GM12801 (cell line): ENCODE results near the gene KIAA1328.

Experiments
- TF ChIP-seq, protein P1 (sequence below): IDR thresholded peaks from one replicate; pipeline ENCODE4 v1.5.1; 2011; ENCODE audit warnings: control low read depth; ENCODE audit not compliant: insufficient read length; ENCODE audit errors: extremely low read depth

The KIAA1328 gene

GRCh38 chr18:37277804-37278203 is 448.9 kb downstream of the KIAA1328 start:
- TF ChIP-seq, protein P1, sequence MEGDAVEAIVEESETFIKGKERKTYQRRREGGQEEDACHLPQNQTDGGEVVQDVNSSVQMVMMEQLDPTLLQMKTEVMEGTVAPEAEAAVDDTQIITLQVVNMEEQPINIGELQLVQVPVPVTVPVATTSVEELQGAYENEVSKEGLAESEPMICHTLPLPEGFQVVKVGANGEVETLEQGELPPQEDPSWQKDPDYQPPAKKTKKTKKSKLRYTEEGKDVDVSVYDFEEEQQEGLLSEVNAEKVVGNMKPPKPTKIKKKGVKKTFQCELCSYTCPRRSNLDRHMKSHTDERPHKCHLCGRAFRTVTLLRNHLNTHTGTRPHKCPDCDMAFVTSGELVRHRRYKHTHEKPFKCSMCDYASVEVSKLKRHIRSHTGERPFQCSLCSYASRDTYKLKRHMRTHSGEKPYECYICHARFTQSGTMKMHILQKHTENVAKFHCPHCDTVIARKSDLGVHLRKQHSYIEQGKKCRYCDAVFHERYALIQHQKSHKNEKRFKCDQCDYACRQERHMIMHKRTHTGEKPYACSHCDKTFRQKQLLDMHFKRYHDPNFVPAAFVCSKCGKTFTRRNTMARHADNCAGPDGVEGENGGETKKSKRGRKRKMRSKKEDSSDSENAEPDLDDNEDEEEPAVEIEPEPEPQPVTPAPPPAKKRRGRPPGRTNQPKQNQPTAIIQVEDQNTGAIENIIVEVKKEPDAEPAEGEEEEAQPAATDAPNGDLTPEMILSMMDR, result no peak
